Peyer's patch (tissue), 4 donors: ENCODE measurements around the gene CBR4. TPM values are rescaled to one million over a fixed set of nuclear protein-coding genes. Genes with fewer than 3 reads are reported as not detected.

Experiments
- DNase-seq, 3 donors: peaks; one replicate each; pipeline ENCODE4 v3.0.0-alpha.2; 2017 to 2019
- H3K27ac ChIP-seq, 4 donors: fragments of 200-600 bp; sonication (generic); one replicate each; pipeline ENCODE4 v1.5.1; 2016 to 2019
- H3K27me3 ChIP-seq, 2 donors: fragments of 200-600 bp; sonication (generic); one replicate each; pipeline ENCODE4 v1.5.1; 2019
- H3K36me3 ChIP-seq, 3 donors: fragments of 200-600 bp; sonication (generic); one replicate each; pipeline ENCODE4 v1.5.1; 2016 to 2019
- H3K4me1 ChIP-seq, 4 donors: fragments of 200-600 bp; sonication (generic); one replicate each; pipeline ENCODE4 v1.5.1; 2016 to 2019
- H3K4me3 ChIP-seq, 4 donors: fragments of 200-600 bp; sonication (generic); 1 replicate in 3 of 4; 2 replicates in 1 of 4; pipeline ENCODE4 v1.5.1; 2016 to 2019; ENCODE audit warnings: mild to moderate bottlenecking in 1 of 4
- H3K9me3 ChIP-seq, 4 donors: fragments of 200-600 bp; sonication (generic); one replicate each; pipeline ENCODE4 v1.5.1; 2016 to 2019; ENCODE audit warnings: mild to moderate bottlenecking in 1 of 4
- CTCF ChIP-seq, 6 experiments: fragments of 450-650 bp in 4 of 6; fragments of 200-600 bp in 2 of 6; sonication (generic) in 1 of 6; IDR thresholded peaks; one replicate each; pipeline ENCODE4 v1.5.1; 2017 to 2019; ENCODE audit warnings: antibody characterized with exemption in 6 of 6, mild to moderate bottlenecking in 3 of 6, moderate library complexity in 1 of 6
- POLR2A ChIP-seq, 2 donors: fragments of 450-650 bp; IDR thresholded peaks; one replicate each; pipeline ENCODE4 v1.5.1; 2017; ENCODE audit warnings: antibody characterized with exemption in 2 of 2, mild to moderate bottlenecking in 2 of 2, moderate library complexity in 2 of 2
- total RNA-seq, 4 donors: library from RNA; depleted of rRNA; stranded (reverse); fragments of >200 nt; gene quantifications; one replicate each; pipeline ENCODE4 v1.1.0, GENCODE V29; 2016

CBR4 gene
- total RNA-seq, 4 donors from 2014 or later, result 16.5 to 24.5 (median 22.8) TPM

- TF ChIP-seq CTCF (IDR thresholded peaks at IDR 0.05) (peak in 1 of 6 experiments; percentile 20), POLR2A (IDR thresholded peaks at IDR 0.05) (no peak)
- H3K9me3 ChIP-seq, result no peaks in the 10 kb centered on the region
- DNase-seq, result peak; percentile 61 to 83 (median 82)
- no peaks in the 10 kb centered on the region for H3K27me3 ChIP-seq
- H3K27ac ChIP-seq, result peak overlapping the region; percentile 85 to 94 (median 90)
- H3K4me1 ChIP-seq, result peaks cover 0 to 10% (median 5%) of the 10 kb centered on the region in 4 donors
- peaks cover 0 to 3% (median 0%) of the 10 kb centered on the region in 3 donors for H3K36me3 ChIP-seq
- H3K4me3 ChIP-seq, result peak overlapping the region; percentile 63 to 86 (median 70)
These were observed 550 bp downstream of the CBR4 start for GRCh38 chr4:169009286-169010124.

- H3K4me1 ChIP-seq, result peaks cover 0 to 10% (median 5%) of the 10 kb centered on the region in 4 donors
- no peak overlapping the region for H3K4me3 ChIP-seq
- no peaks in the 10 kb centered on the region for H3K9me3 ChIP-seq
- TF ChIP-seq POLR2A (IDR thresholded peaks at IDR 0.05) (no peak), CTCF (IDR thresholded peaks at IDR 0.05) (peak in 4 of 6 experiments; percentile 18 to 54 (median 50))
- no peaks in the 10 kb centered on the region for H3K27me3 ChIP-seq
- H3K27ac ChIP-seq, result no peak overlapping the region
- no peak for DNase-seq
- H3K36me3 ChIP-seq, result peaks cover 0 to 28% (median 0%) of the 10 kb centered on the region in 3 donors
These were observed 4.5 kb downstream of the CBR4 start for GRCh38 chr4:169005453-169006099.

DNA sequence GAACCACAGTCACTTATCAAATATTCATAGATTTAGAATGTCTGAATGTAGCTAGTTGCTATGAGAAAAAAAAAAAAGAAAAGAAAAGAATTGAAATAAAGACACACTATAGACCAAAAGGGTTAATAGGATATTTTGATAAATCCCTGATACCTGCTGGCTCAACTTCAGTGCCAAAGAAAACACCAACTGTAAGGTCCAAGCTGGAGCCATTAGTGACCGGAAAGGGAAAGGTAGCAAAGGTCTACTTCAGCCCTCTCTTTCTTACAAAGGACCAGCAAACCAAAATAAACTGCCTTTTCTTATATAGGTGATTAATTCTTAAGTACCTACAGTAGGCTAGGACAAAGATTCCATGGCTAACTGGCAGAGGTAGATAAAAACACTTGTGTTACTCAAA is 9.7 kb downstream of the CBR4 start:
- no peak for TF ChIP-seq CTCF (IDR thresholded peaks at IDR 0.05)
- TF ChIP-seq POLR2A (IDR thresholded peaks at IDR 0.05), result no peak
- Histone ChIP-seq H3K4me1 (no peaks in the 10 kb centered on the region), H3K27me3 (no peaks in the 10 kb centered on the region), H3K4me3 (no peak overlapping the region), H3K9me3 (no peaks in the 10 kb centered on the region), H3K36me3 (peaks cover 0 to 53% (median 0%) of the 10 kb centered on the region in 3 donors), H3K27ac (no peak overlapping the region)
- DNase-seq, result no peak

DNA sequence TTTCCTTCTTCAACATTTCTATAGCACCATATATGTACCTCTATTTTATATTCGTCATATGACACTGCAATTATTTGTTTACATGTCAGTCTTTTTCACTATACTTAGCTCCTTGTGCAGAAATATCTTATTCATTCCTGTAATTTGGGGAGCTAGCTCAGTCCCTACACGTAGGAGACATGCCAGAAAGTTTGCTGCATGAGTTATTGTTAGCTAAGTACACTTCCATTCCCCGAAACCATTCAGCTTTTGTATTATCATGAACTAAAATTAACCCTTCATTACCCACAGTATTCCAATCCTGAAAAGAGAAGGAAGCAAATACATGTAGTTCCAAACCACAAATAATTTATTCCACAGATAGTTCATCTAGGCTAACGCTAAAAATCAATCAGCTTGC is 10.2 kb downstream of the CBR4 start:
- Histone ChIP-seq H3K4me1 (no peaks in the 10 kb centered on the region), H3K36me3 (peaks cover 0 to 53% (median 3%) of the 10 kb centered on the region in 3 donors), H3K27ac (no peak overlapping the region), H3K4me3 (no peak overlapping the region), H3K9me3 (no peaks in the 10 kb centered on the region), H3K27me3 (no peaks in the 10 kb centered on the region)
- DNase-seq, result no peak
- no peak for TF ChIP-seq CTCF (IDR thresholded peaks at IDR 0.05)
- TF ChIP-seq POLR2A (IDR thresholded peaks at IDR 0.05), result no peak

GRCh38 chr4:168998596-168998995 is 11.5 kb downstream of the CBR4 start:
- no peak overlapping the region for H3K27ac ChIP-seq
- DNase-seq, result no peak
- H3K9me3 ChIP-seq, result no peaks in the 10 kb centered on the region
- no peaks in the 10 kb centered on the region for H3K27me3 ChIP-seq
- peaks cover 0 to 48% (median 3%) of the 10 kb centered on the region in 3 donors for H3K36me3 ChIP-seq
- H3K4me1 ChIP-seq, result no peaks in the 10 kb centered on the region
- TF ChIP-seq CTCF (IDR thresholded peaks at IDR 0.05), result no peak
- TF ChIP-seq POLR2A (IDR thresholded peaks at IDR 0.05), result no peak
- no peak overlapping the region for H3K4me3 ChIP-seq
